Left ventricle myocardium superior (tissue), 1 donor: ENCODE measurements around the gene ZNRD2. TPM values are rescaled to one million over a fixed set of nuclear protein-coding genes. Genes with fewer than 3 reads are reported as not detected.

Experiments used
- ATAC-seq: fragments of 200-7000 bp; cut with Tn5 transposase; one replicate; pipeline ENCODE4 v1.9.1; 2020; ENCODE audit warnings: mild to moderate bottlenecking, moderate library complexity
- DNase-seq: peaks from one replicate; pipeline ENCODE4 v3.0.0-alpha.2; 2020
- intact Hi-C: fragments of 100-400 bp; cut with micrococcal nuclease; formaldehyde crosslinking; loops from one replicate; pipeline ENCODE4 v1.11.0; 2022
- total RNA-seq: library from RNA; stranded (reverse); fragmentation: NEBNext Ultra II Directional; extraction: Animal tissue kit (Norgen Biotek cat#: 25700); gene quantifications from one replicate; pipeline ENCODE4 v1.2.1, GENCODE V29; 2021
- donor health status: DM: no; HTN: yes; CAD: no; lungs with severe emphysema.

Gene ZNRD2
- total RNA-seq, 1 donor from 2014 or later, result 25.0 TPM

GRCh38 chr11:65537296-65537597, 33.0 kb upstream of the ZNRD2 start:
- intact Hi-C loops, result no loop called here
- DNase-seq, result no peak
- ATAC-seq, result no peak

- DNase-seq (peak; percentile 34), ATAC-seq (no peak)
- intact Hi-C loops, result no loop called here
These were observed 32.6 kb upstream of the ZNRD2 start for GRCh38 chr11:65537620-65538231.

GRCh38 chr11:65538232-65538914, 31.9 kb upstream of the ZNRD2 start:
- no peak for ATAC-seq
- intact Hi-C loops, result no loop called here
- peak; percentile 35 for DNase-seq

GRCh38 chr11:65538915-65539743, 31.1 kb upstream of the ZNRD2 start:
- ATAC-seq (no peak), DNase-seq (peak; percentile 30)
- intact Hi-C loops, result no loop called here

GRCh38 chr11:65539744-65540289, 30.5 kb upstream of the ZNRD2 start:
- intact Hi-C loops, result loop anchor here (10.0 kb wide), 1 partner anchor 55 kb away; the partner anchor contains the start of gene KCNK7
- DNase-seq, result no peak
- ATAC-seq, result peak; percentile 10

- ATAC-seq (peak; percentile 94), DNase-seq (peak; percentile 96)
- intact Hi-C loops, result loop anchor here (10.0 kb wide), 1 partner anchor 54 kb away; the partner anchor contains the start of gene KCNK7
These were observed 29.8 kb upstream of the ZNRD2 start for GRCh38 chr11:65540290-65541092.

- DNase-seq (no peak), ATAC-seq (no peak)
- intact Hi-C loops, result loop anchor here (10.0 kb wide), 1 partner anchor 53 kb away; the partner anchor contains the start of gene KCNK7
These were observed 28.9 kb upstream of the ZNRD2 start for GRCh38 chr11:65541093-65541982.

- ATAC-seq (no peak), DNase-seq (no peak)
- intact Hi-C loops, result loop anchor here (10.0 kb wide), 1 partner anchor 52 kb away; the partner anchor contains the start of gene KCNK7
These were observed 27.4 kb upstream of the ZNRD2 start for GRCh38 chr11:65542738-65543390.

- ATAC-seq, result no peak
- intact Hi-C loops, result loop anchor here (10.0 kb wide), 1 partner anchor 49 kb away; the partner anchor contains the start of gene KCNK7
- DNase-seq, result no peak
These were observed 24.4 kb upstream of the ZNRD2 start for GRCh38 chr11:65545853-65546216.

GRCh38 chr11:65546217-65546958, 23.9 kb upstream of the ZNRD2 start:
- DNase-seq, result peak; percentile 89
- peak; percentile 76 for ATAC-seq
- intact Hi-C loops, result loop anchor here (10.0 kb wide), 1 partner anchor 48 kb away; the partner anchor contains the start of gene KCNK7

GRCh38 chr11:65547446-65548125, 22.7 kb upstream of the ZNRD2 start:
- no peak for ATAC-seq
- DNase-seq, result no peak
- intact Hi-C loops, result loop anchor here (10.0 kb wide), 1 partner anchor 47 kb away; the partner anchor contains the start of gene KCNK7

GRCh38 chr11:65548395-65548794, 21.9 kb upstream of the ZNRD2 start:
- ATAC-seq (no peak), DNase-seq (no peak)
- intact Hi-C loops, result loop anchor here (10.0 kb wide), 1 partner anchor 46 kb away; the partner anchor contains the start of gene KCNK7

GRCh38 chr11:65549096-65549495, 21.2 kb upstream of the ZNRD2 start:
- intact Hi-C loops, result loop anchor here (10.0 kb wide), 1 partner anchor 46 kb away; the partner anchor contains the start of gene KCNK7
- DNase-seq (no peak), ATAC-seq (no peak)

- peak; percentile 40 for ATAC-seq
- intact Hi-C loops, result no loop called here
These were observed 18.5 kb upstream of the ZNRD2 start for GRCh38 chr11:65551572-65552387.

GRCh38 chr11:65552388-65552951, 17.8 kb upstream of the ZNRD2 start:
- DNase-seq (no peak), ATAC-seq (no peak)
- intact Hi-C loops, result no loop called here

More at GRCh38 chr11:65551572-65552387, 18.5 kb upstream of the ZNRD2 start:
- peak; percentile 67 for DNase-seq
